ENCODE measurements around the gene DAPK1. TPM values are rescaled to one million over a fixed set of nuclear protein-coding genes. Genes with fewer than 3 reads are reported as not detected.

DAPK1 gene
- total RNA-seq, 1 donor from 2014 or later, result 29.5 TPM

DNA sequence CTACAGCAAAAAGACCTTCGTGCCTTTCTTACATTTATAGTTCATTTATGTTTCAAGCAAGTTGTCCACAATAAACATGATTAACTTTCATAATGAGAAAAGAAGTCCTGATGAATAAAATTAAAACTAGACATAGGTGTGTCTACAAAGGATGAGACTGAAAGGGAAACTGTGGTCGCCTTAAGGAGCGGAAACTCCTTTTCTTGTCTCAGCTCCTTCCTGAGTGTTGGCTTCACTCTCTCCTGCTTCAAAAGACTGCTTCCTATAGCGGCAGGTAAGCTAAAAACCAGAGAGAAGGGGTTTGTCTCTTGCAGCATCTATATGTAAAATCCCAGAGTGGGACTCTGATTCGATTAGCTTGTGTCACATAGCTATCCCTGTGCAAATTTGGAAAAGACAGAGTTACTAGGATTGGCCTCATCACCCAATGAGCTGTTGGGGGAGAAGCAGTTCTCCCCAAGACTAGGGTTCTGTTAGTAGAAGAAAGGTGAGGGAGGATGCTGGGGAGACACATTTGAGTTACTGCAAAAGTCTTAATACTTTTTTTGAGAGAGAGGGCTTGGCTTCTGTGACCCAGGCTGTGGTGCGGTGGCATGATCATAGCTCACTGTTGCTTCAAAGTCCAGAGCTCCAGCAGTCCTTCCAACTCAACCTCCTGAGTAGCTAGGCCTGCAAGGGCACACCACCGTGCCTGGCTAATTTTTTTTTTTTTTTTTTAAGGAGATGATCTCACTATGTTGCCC lies 211.5 kb downstream of the DAPK1 start:
- Histone ChIP-seq H2AFZ (replicated peaks) (no peak overlapping the region), H3K9ac (no peak overlapping the region), H3K36me3 (no peaks in the 10 kb centered on the region), H3K79me2 (ENCODE audit: low read depth) (no peaks in the 10 kb centered on the region), H3F3A (ENCODE audit: low read depth) (no peaks in the 10 kb centered on the region), H3K27ac (no peak overlapping the region), H3K9me3 (ENCODE audit: low read depth) (no peaks in the 10 kb centered on the region), H3K4me2 (no peak overlapping the region), H3K4me1 (no peaks in the 10 kb centered on the region), H4K20me1 (ENCODE audit: low read depth) (no peaks in the 10 kb centered on the region), H3K27me3 (no peaks in the 10 kb centered on the region), H3K4me3 (no peak overlapping the region)
- Mint-ChIP-seq H3K9me3 (no peaks in the 10 kb centered on the region), H3K4me3 (no peak overlapping the region), H3K36me3 (peaks cover 28% of the 10 kb centered on the region), H3K27me3 (ENCODE audit: insufficient read depth, low read depth) (peaks cover 6% of the 10 kb centered on the region), H3K27ac (no peak overlapping the region), H3K4me1 (peaks cover 17% of the 10 kb centered on the region)
- TF ChIP-seq, protein P1, sequence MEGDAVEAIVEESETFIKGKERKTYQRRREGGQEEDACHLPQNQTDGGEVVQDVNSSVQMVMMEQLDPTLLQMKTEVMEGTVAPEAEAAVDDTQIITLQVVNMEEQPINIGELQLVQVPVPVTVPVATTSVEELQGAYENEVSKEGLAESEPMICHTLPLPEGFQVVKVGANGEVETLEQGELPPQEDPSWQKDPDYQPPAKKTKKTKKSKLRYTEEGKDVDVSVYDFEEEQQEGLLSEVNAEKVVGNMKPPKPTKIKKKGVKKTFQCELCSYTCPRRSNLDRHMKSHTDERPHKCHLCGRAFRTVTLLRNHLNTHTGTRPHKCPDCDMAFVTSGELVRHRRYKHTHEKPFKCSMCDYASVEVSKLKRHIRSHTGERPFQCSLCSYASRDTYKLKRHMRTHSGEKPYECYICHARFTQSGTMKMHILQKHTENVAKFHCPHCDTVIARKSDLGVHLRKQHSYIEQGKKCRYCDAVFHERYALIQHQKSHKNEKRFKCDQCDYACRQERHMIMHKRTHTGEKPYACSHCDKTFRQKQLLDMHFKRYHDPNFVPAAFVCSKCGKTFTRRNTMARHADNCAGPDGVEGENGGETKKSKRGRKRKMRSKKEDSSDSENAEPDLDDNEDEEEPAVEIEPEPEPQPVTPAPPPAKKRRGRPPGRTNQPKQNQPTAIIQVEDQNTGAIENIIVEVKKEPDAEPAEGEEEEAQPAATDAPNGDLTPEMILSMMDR (IDR thresholded peaks at IDR 0.05), result no peak
- no peak for TF ChIP-seq EZH2 (IDR thresholded peaks at IDR 0.05)
- TF ChIP-seq EZH2phosphoT487 (IDR thresholded peaks at IDR 0.05), result no peak
- no peak for DNase-seq (ENCODE audit: low spot score)

DNA sequence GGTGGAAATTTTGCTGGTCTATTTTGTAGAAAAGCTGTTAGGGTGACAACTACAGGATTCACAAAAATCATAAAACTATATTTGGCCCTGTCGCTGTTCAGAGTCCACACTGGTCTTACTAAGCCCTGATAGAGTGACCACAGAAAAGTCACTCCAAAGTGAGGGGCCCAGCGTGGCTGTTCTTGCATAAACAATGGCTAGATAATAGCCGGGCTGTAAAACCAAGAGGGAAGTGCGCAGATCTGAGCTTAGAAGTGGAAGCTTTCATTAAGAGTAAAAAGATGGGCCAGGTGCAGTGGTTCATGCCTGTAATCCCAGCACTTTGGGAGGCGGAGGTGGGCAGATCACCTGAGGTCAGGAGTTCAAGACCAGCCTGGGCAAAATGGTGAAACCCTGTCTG lies 212.8 kb downstream of the DAPK1 start:
- Histone ChIP-seq H2AFZ (replicated peaks) (no peak overlapping the region), H3K27ac (no peak overlapping the region), H3K4me3 (no peak overlapping the region), H3K27me3 (no peaks in the 10 kb centered on the region), H3K36me3 (no peaks in the 10 kb centered on the region), H3K4me1 (no peaks in the 10 kb centered on the region), H3K9me3 (ENCODE audit: low read depth) (no peaks in the 10 kb centered on the region), H3K9ac (no peak overlapping the region), H4K20me1 (ENCODE audit: low read depth) (no peaks in the 10 kb centered on the region), H3K79me2 (ENCODE audit: low read depth) (no peaks in the 10 kb centered on the region), H3K4me2 (no peak overlapping the region), H3F3A (ENCODE audit: low read depth) (no peaks in the 10 kb centered on the region)
- H3K36me3 Mint-ChIP-seq, result peaks cover 23% of the 10 kb centered on the region
- no peak for DNase-seq (ENCODE audit: low spot score)
- no peak overlapping the region for H3K27ac Mint-ChIP-seq
- peaks cover 17% of the 10 kb centered on the region for H3K4me1 Mint-ChIP-seq
- peaks cover 4% of the 10 kb centered on the region for H3K27me3 Mint-ChIP-seq (ENCODE audit: insufficient read depth, low read depth)
- TF ChIP-seq, protein P1 (IDR thresholded peaks at IDR 0.05), result no peak
- no peak for TF ChIP-seq EZH2 (IDR thresholded peaks at IDR 0.05)
- TF ChIP-seq EZH2phosphoT487 (IDR thresholded peaks at IDR 0.05), result no peak
- no peaks in the 10 kb centered on the region for H3K9me3 Mint-ChIP-seq
- no peak overlapping the region for H3K4me3 Mint-ChIP-seq

DNA sequence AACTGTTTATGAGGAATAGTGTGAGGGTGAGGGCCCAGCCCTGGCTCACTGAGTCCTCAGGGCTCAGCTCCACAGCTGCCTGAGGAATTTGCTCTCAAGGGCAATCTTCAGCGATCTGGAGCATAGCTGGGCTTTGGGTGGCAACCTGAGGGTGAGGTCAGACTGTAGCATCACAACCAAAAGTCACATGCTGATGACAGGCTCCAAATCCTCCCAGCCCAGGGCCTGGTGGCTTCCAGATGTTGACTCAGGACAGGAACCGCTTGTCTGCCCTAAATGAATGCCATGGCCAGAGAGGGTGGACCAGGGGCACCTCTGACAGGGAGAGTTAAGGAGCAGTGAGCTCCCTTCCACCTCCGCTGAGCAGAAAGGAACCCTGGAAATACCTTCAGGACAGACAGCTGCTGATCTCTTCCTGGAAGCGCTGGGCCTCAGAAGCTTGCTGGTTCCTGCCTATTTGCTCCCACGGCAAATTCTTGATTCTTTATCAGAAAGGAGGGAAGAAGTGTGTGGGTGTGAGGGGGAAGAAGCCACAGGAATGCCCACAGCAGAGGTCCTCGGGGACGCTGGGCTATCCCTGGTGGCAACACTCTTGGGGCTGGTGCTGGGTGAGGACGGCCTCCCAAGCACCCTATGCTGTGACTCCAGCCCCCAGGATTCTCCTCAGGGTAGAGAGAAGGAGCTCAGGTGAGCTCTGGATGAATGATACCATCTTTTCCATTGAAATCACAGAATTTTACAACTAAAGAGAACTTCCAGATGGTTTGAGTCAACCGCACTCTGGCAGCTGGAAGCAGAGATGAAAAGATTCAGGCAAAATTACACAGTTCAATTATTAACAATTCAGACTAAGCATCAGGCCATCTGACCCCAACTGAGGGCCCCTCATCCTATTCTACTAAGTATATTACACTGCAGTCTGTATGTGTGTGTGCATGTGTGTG lies 214.5 kb downstream of the DAPK1 start:
- Mint-ChIP-seq H3K36me3 (peaks cover 12% of the 10 kb centered on the region), H3K4me3 (no peak overlapping the region), H3K27me3 (ENCODE audit: insufficient read depth, low read depth) (peaks cover 4% of the 10 kb centered on the region), H3K27ac (no peak overlapping the region), H3K4me1 (peaks cover 17% of the 10 kb centered on the region), H3K9me3 (no peaks in the 10 kb centered on the region)
- Histone ChIP-seq H2AFZ (replicated peaks) (no peak overlapping the region), H3K4me2 (no peak overlapping the region), H3K4me3 (no peak overlapping the region), H3K27me3 (no peaks in the 10 kb centered on the region), H3F3A (ENCODE audit: low read depth) (no peaks in the 10 kb centered on the region), H3K9ac (no peak overlapping the region), H3K36me3 (no peaks in the 10 kb centered on the region), H3K4me1 (no peaks in the 10 kb centered on the region), H3K79me2 (ENCODE audit: low read depth) (no peaks in the 10 kb centered on the region), H3K9me3 (ENCODE audit: low read depth) (no peaks in the 10 kb centered on the region), H3K27ac (no peak overlapping the region), H4K20me1 (ENCODE audit: low read depth) (no peaks in the 10 kb centered on the region)
- no peak for TF ChIP-seq EZH2 (IDR thresholded peaks at IDR 0.05)
- TF ChIP-seq EZH2phosphoT487 (IDR thresholded peaks at IDR 0.05), result no peak
- TF ChIP-seq, protein P1 (IDR thresholded peaks at IDR 0.05), result no peak
- no peak for DNase-seq (ENCODE audit: low spot score)

All from neural progenitor cell (in vitro differentiated cells).